ENCODE results near the gene SLC51B. TPM values are rescaled to one million over a fixed set of nuclear protein-coding genes. Genes with fewer than 3 reads are reported as not detected.
A peak's percentile ranks its signal among the peaks of the same experiment; 100 is the strongest.

The SLC51B gene
- total and polyA plus RNA-seq, 9 of the 15 experiments (the other 6 are each of a cell fraction or from before 2014, with no cell fraction given) = not detected

DNA sequence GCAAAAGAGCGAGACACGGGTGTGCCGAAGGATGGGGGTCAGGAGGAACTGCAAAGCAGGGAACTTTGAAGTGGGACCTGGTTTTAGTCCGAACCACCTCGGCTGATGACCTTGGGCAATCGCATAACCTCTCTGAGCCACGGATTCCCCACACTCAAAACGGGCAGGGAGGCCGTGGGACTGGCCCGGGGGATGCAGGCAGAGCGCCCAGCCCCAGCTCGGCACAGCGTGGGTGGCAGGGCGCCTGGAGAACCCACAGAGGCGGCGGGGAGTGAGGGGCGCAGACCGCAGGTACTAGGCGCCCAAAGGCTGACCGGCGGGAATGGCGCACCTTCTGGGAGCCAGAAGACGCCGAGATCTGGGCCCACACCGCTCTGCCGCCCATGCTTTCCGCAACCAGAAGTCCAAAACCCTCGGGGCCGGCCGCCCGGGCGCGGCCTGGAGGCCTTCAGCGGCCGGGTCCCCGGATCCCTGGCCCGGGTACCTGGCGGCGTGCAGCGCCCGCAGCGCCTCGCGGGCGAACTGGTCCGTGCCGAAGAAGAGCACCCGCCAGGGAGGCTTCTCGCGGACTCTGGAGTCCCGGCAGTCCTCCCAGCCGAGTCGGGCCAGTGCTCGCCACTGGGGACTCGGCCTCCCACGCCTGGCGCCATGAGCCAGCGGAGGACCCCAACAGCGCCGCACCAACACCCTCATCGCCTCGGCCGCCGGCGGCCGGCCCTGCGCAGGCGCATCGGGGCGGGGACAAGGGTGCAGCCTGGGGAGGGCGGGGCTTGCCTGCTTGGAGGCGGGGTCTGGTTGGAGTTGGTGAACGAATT lies 16.1 kb upstream of the SLC51B start, which contains the start of gene MTFMT:
Gene MTFMT (minus strand): TSS at position 719 of the 815 bp plus-strand sequence. CDS start 26 bp downstream, at position 693.
- under 1% methylated on average over 46 of the region's 73 CpGs for WGBS (ENCODE audit: insufficient coverage, low coverage, missing lambda C conversion rate)
- Histone ChIP-seq H3K79me2 (ENCODE audit: control insufficient read depth, insufficient read depth, low read length) (peaks cover 19% of the 10 kb centered on the region), H2AFZ (ENCODE audit: low read depth, low read length) (peak within 1 kb of the TSS; percentile 93), H3K9ac (ENCODE audit: insufficient read depth in 1 of 2, low read depth in 2 of 2, low read length in 2 of 2) (peak within 1 kb of the TSS; percentile 70 to 97), H3K27ac (ENCODE audit: extremely low read depth, low read depth, low read length) (peak within 1 kb of the TSS; percentile 61), H3K4me1 (replicated peaks in 1 of 2; ENCODE audit: control insufficient read depth in 2 of 2, insufficient read depth in 2 of 2, low read length in 2 of 2) (peaks cover 8 to 13% of the 10 kb centered on the region in 2 experiments; a peak in 4 of 5 replicates), H3K36me3 (ENCODE audit: control insufficient read depth, insufficient read depth, low read length) (peaks cover 20% of the 10 kb centered on the region), H3K9me3 (replicated peaks; ENCODE audit: control insufficient read depth, insufficient read depth, low read depth, low read length) (no peaks in the 10 kb centered on the region), H4K20me1 (replicated peaks; ENCODE audit: control insufficient read depth, insufficient read depth, low read length) (no peaks in the 10 kb centered on the region), H3K4me2 (ENCODE audit: insufficient read depth, low read length) (peak within 1 kb of the TSS; percentile 84), H3K4me3 (peak within 1 kb of the TSS; percentile 84), H3K9me1 (ENCODE audit: control insufficient read depth, insufficient read depth, low read length) (no peaks in the 10 kb centered on the region), H3K27me3 (ENCODE audit: control insufficient read depth in 2 of 2, insufficient read depth in 2 of 2, low read length in 2 of 2) (no peaks in the 10 kb centered on the region)
- BruUV-seq (replicated peaks) = no TSS peak
- ChIA-PET CTCF (ENCODE audit: low intra/inter-chr PET ratio) (interaction anchor here (0.7 kb wide), 1 partner anchor 301 kb away, joined by 4 read pairs; no protein-coding TSS in a partner anchor), POLR2A (no interaction called here)
- peak; percentile 96 for ATAC-seq
- in situ Hi-C loops (cut with MboI) = no loop called here
- peak; percentile 70 for FAIRE-seq
- peak; percentile 91 to 99 (median 98) for DNase-seq (ENCODE audit: extremely low read depth in 1 of 4, low spot score in 3 of 4)
- intact Hi-C loops (cut with micrococcal nuclease) = no loop called here
- TF ChIP-seq HOMEZ (CRISPR knock-in tag; IDR thresholded peaks at IDR 0.05) (no peak), MTA3 (IDR thresholded peaks at IDR 0.05; ENCODE audit: borderline replicate concordance) (0 out of 2 replicates have a peak, but pooled peaks have one; percentile 43), KAT7 (CRISPR knock-in tag; IDR thresholded peaks at IDR 0.05; ENCODE audit: borderline replicate concordance) (peak; percentile 78; the same call in 1 of the 2 replicates), KDM1A (IDR thresholded peaks at IDR 0.05) (no peak), SPI1 (IDR thresholded peaks at IDR 0.05; ENCODE audit: borderline replicate concordance, low read depth, low read length) (no peak), YY1 (IDR thresholded peaks at IDR 0.05; ENCODE audit: borderline replicate concordance in 1 of 3, control insufficient read depth in 1 of 3, extremely low read depth in 1 of 3, insufficient read depth in 3 of 3, insufficient read length in 1 of 3, insufficient replicate concordance in 2 of 3, low read depth in 1 of 3, low read length in 2 of 3) (peak; percentile 16 to 84 (median 64)), RB1 (IDR thresholded peaks at IDR 0.05; ENCODE audit: low read depth) (peak; percentile 82), BACH1 (tag; IDR thresholded peaks at IDR 0.05) (no peak), DDX20 (tag; IDR thresholded peaks at IDR 0.05; ENCODE audit: low read depth) (no peak), TBL1XR1 (IDR thresholded peaks at IDR 0.05; ENCODE audit: low read length in 2 of 2) (no peak), ZNF282 (CRISPR knock-in tag; IDR thresholded peaks at IDR 0.05) (no peak), CHD1 (IDR thresholded peaks at IDR 0.05; ENCODE audit: low read length) (peak; percentile 56)
- TF ChIP-seq, protein P1, sequence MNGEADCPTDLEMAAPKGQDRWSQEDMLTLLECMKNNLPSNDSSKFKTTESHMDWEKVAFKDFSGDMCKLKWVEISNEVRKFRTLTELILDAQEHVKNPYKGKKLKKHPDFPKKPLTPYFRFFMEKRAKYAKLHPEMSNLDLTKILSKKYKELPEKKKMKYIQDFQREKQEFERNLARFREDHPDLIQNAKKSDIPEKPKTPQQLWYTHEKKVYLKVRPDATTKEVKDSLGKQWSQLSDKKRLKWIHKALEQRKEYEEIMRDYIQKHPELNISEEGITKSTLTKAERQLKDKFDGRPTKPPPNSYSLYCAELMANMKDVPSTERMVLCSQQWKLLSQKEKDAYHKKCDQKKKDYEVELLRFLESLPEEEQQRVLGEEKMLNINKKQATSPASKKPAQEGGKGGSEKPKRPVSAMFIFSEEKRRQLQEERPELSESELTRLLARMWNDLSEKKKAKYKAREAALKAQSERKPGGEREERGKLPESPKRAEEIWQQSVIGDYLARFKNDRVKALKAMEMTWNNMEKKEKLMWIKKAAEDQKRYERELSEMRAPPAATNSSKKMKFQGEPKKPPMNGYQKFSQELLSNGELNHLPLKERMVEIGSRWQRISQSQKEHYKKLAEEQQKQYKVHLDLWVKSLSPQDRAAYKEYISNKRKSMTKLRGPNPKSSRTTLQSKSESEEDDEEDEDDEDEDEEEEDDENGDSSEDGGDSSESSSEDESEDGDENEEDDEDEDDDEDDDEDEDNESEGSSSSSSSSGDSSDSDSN (IDR thresholded peaks at IDR 0.05; ENCODE audit: borderline replicate concordance in 1 of 2, low read depth in 2 of 2, low read length in 2 of 2) = peak; percentile 74 to 87; a peak in 3 of 4 replicates
- TF ChIP-seq, protein P2, sequence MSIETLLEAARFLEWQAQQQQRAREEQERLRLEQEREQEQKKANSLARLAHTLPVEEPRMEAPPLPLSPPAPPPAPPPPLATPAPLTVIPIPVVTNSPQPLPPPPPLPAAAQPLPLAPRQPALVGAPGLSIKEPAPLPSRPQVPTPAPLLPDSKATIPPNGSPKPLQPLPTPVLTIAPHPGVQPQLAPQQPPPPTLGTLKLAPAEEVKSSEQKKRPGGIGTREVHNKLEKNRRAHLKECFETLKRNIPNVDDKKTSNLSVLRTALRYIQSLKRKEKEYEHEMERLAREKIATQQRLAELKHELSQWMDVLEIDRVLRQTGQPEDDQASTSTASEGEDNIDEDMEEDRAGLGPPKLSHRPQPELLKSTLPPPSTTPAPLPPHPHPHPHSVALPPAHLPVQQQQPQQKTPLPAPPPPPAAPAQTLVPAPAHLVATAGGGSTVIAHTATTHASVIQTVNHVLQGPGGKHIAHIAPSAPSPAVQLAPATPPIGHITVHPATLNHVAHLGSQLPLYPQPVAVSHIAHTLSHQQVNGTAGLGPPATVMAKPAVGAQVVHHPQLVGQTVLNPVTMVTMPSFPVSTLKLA (conservative IDR thresholded peaks at IDR 0.05) = peak; percentile 53 to 72; a peak in 3 of 4 replicates
